Measurements from ENCODE around the gene UBE2A.

The UBE2A gene

GRCh38 chrX:119583431-119584059 is 9.2 kb downstream of the UBE2A start:
- H3K4me3 Mint-ChIP-seq, result no peak overlapping the region
- H3K4me1 Mint-ChIP-seq, result peaks cover 8% of the 10 kb centered on the region
- ATAC-seq (ENCODE audit: low read depth) (no peak), DNase-seq (ENCODE audit: low spot score in 2 of 2) (no peak)
- no peak overlapping the region for H3K27ac Mint-ChIP-seq
- no peaks in the 10 kb centered on the region for H3K9me3 Mint-ChIP-seq
- peaks cover 2% of the 10 kb centered on the region for H3K36me3 Mint-ChIP-seq
- no peaks in the 10 kb centered on the region for H3K27me3 Mint-ChIP-seq

- H3K27me3 Mint-ChIP-seq, result no peaks in the 10 kb centered on the region
- no peak for DNase-seq (ENCODE audit: low spot score in 2 of 2)
- no peak overlapping the region for H3K4me3 Mint-ChIP-seq
- no peaks in the 10 kb centered on the region for H3K9me3 Mint-ChIP-seq
- peak overlapping the region; percentile 69 for H3K27ac Mint-ChIP-seq
- no peak for ATAC-seq (ENCODE audit: low read depth)
- H3K4me1 Mint-ChIP-seq, result peaks cover 4% of the 10 kb centered on the region
- peaks cover 4% of the 10 kb centered on the region for H3K36me3 Mint-ChIP-seq
These were observed 15.4 kb downstream of the UBE2A start for GRCh38 chrX:119589810-119590209.

GRCh38 chrX:119602701-119603255 is 28.4 kb downstream of the UBE2A start:
- Mint-ChIP-seq H3K36me3 (peaks cover 2% of the 10 kb centered on the region), H3K4me1 (peaks cover 26% of the 10 kb centered on the region), H3K27ac (no peak overlapping the region), H3K9me3 (no peaks in the 10 kb centered on the region), H3K27me3 (no peaks in the 10 kb centered on the region), H3K4me3 (no peak overlapping the region)
- ATAC-seq (ENCODE audit: low read depth) (no peak), DNase-seq (ENCODE audit: low spot score in 2 of 2) (no peak)

GRCh38 chrX:119604766-119605463 is 30.6 kb downstream of the UBE2A start:
- peak overlapping the region; percentile 99 for H3K27ac Mint-ChIP-seq
- H3K36me3 Mint-ChIP-seq, result peaks cover 2% of the 10 kb centered on the region
- no peaks in the 10 kb centered on the region for H3K27me3 Mint-ChIP-seq
- no peak for ATAC-seq (ENCODE audit: low read depth)
- no peaks in the 10 kb centered on the region for H3K9me3 Mint-ChIP-seq
- peaks cover 22% of the 10 kb centered on the region for H3K4me1 Mint-ChIP-seq
- DNase-seq (ENCODE audit: low spot score in 2 of 2), result no peak
- peak overlapping the region; percentile 97 for H3K4me3 Mint-ChIP-seq

GRCh38 chrX:119605464-119606279 is 31.3 kb downstream of the UBE2A start:
- Mint-ChIP-seq H3K4me3 (peak overlapping the region; percentile 97), H3K27me3 (no peaks in the 10 kb centered on the region), H3K36me3 (peaks cover 2% of the 10 kb centered on the region), H3K4me1 (peaks cover 22% of the 10 kb centered on the region), H3K9me3 (no peaks in the 10 kb centered on the region), H3K27ac (peak overlapping the region; percentile 99)
- peak; percentile 49 for ATAC-seq (ENCODE audit: low read depth)
- DNase-seq (ENCODE audit: low spot score in 2 of 2), result peak in 1 of 2 donors; percentile 17

- DNase-seq (ENCODE audit: low spot score in 2 of 2) (peak; percentile 78 to 81), ATAC-seq (ENCODE audit: low read depth) (peak; percentile 80)
- H3K36me3 Mint-ChIP-seq, result peaks cover 2% of the 10 kb centered on the region
- no peaks in the 10 kb centered on the region for H3K27me3 Mint-ChIP-seq
- peaks cover 22% of the 10 kb centered on the region for H3K4me1 Mint-ChIP-seq
- H3K4me3 Mint-ChIP-seq, result peak within 1 kb of the TSS; percentile 97
- H3K27ac Mint-ChIP-seq, result peak within 1 kb of the TSS; percentile 99
- H3K9me3 Mint-ChIP-seq, result no peaks in the 10 kb centered on the region
These were observed 32.1 kb downstream of the UBE2A start, which contains the start of gene NKRF for GRCh38 chrX:119606280-119607017. Gene NKRF, minus strand, starts transcription at chrX:119606424.

- H3K27ac Mint-ChIP-seq, result peak overlapping the region; percentile 99
- ATAC-seq (ENCODE audit: low read depth) (no peak), DNase-seq (ENCODE audit: low spot score in 2 of 2) (no peak)
- H3K4me1 Mint-ChIP-seq, result peaks cover 20% of the 10 kb centered on the region
- no peaks in the 10 kb centered on the region for H3K36me3 Mint-ChIP-seq
- H3K27me3 Mint-ChIP-seq, result no peaks in the 10 kb centered on the region
- no peaks in the 10 kb centered on the region for H3K9me3 Mint-ChIP-seq
- H3K4me3 Mint-ChIP-seq, result peak overlapping the region; percentile 92
These were observed 32.6 kb downstream of the UBE2A start for GRCh38 chrX:119607018-119607389.

- no peaks in the 10 kb centered on the region for H3K27me3 Mint-ChIP-seq
- DNase-seq (ENCODE audit: low spot score in 2 of 2) (no peak), ATAC-seq (ENCODE audit: low read depth) (no peak)
- H3K27ac Mint-ChIP-seq, result no peak overlapping the region
- peaks cover 29% of the 10 kb centered on the region for H3K4me1 Mint-ChIP-seq
- H3K9me3 Mint-ChIP-seq, result no peaks in the 10 kb centered on the region
- no peak overlapping the region for H3K4me3 Mint-ChIP-seq
- no peaks in the 10 kb centered on the region for H3K36me3 Mint-ChIP-seq
These were observed 40.4 kb downstream of the UBE2A start for GRCh38 chrX:119614776-119615175.

GRCh38 chrX:119617517-119618164 is 43.3 kb downstream of the UBE2A start:
- H3K9me3 Mint-ChIP-seq, result no peaks in the 10 kb centered on the region
- DNase-seq (ENCODE audit: low spot score in 2 of 2) (no peak), ATAC-seq (ENCODE audit: low read depth) (peak; percentile 75)
- no peaks in the 10 kb centered on the region for H3K27me3 Mint-ChIP-seq
- peaks cover 31% of the 10 kb centered on the region for H3K4me1 Mint-ChIP-seq
- peak overlapping the region; percentile 87 for H3K27ac Mint-ChIP-seq
- peaks cover 2% of the 10 kb centered on the region for H3K36me3 Mint-ChIP-seq
- peak overlapping the region; percentile 73 for H3K4me3 Mint-ChIP-seq

GRCh38 chrX:119618439-119618838 is 44.1 kb downstream of the UBE2A start:
- Mint-ChIP-seq H3K4me3 (peak overlapping the region; percentile 73), H3K4me1 (peaks cover 31% of the 10 kb centered on the region), H3K9me3 (no peaks in the 10 kb centered on the region), H3K27me3 (no peaks in the 10 kb centered on the region), H3K36me3 (peaks cover 3% of the 10 kb centered on the region), H3K27ac (peak overlapping the region; percentile 87)
- ATAC-seq (ENCODE audit: low read depth) (peak; percentile 76), DNase-seq (ENCODE audit: low spot score in 2 of 2) (no peak)

GRCh38 chrX:119622356-119623232 is 48.2 kb downstream of the UBE2A start:
- Mint-ChIP-seq H3K4me3 (no peak overlapping the region), H3K27me3 (no peaks in the 10 kb centered on the region), H3K9me3 (no peaks in the 10 kb centered on the region), H3K36me3 (peaks cover 6% of the 10 kb centered on the region), H3K27ac (peak overlapping the region; percentile 28), H3K4me1 (peaks cover 22% of the 10 kb centered on the region)
- no peak for DNase-seq (ENCODE audit: low spot score in 2 of 2)
- no peak for ATAC-seq (ENCODE audit: low read depth)

- Mint-ChIP-seq H3K4me1 (peaks cover 17% of the 10 kb centered on the region), H3K36me3 (peaks cover 11% of the 10 kb centered on the region)
- no peak for ATAC-seq (ENCODE audit: low read depth)
These were observed 50.1 kb downstream of the UBE2A start for GRCh38 chrX:119624417-119624816.

More at GRCh38 chrX:119624417-119624816, 50.1 kb downstream of the UBE2A start:
- no peaks in the 10 kb centered on the region for H3K9me3 Mint-ChIP-seq
- DNase-seq (ENCODE audit: low spot score in 2 of 2), result no peak
- no peak overlapping the region for H3K27ac Mint-ChIP-seq
- H3K4me3 Mint-ChIP-seq, result no peak overlapping the region
- H3K27me3 Mint-ChIP-seq, result no peaks in the 10 kb centered on the region

Data from memory B cell (primary cell).